SK-N-SH (cell line): Measurements from ENCODE around the gene ELOVL2.

Source experiments
- ELF1 ChIP-seq: IDR thresholded peaks from 2 replicates; pipeline ENCODE4 v1.4.0; 2012
- EP300 ChIP-seq, 2 experiments: IDR thresholded peaks; 2 replicates each; pipeline versions ENCODE4 v1.4.0 to v1.6.1; 2012; ENCODE audit warnings: borderline replicate concordance in 1 of 2, low read depth in 1 of 2, low read length in 1 of 2
- GATA2 ChIP-seq: sonication (generic); formaldehyde crosslinking; IDR thresholded peaks from 2 replicates; pipeline ENCODE4 v1.5.0; 2020; ENCODE audit warnings: mild to moderate bottlenecking, missing genetic modification reagents
- POLR2AphosphoS5 ChIP-seq: IDR thresholded peaks from 2 replicates; pipeline ENCODE4 v1.6.1; 2012; ENCODE audit warnings: low read depth, low read length
- TF ChIP-seq, protein P1 (sequence below): fragments of 200-600 bp; sonication (generic); IDR thresholded peaks from 2 replicates; pipeline ENCODE4 v1.6.1; 2017; ENCODE audit warnings: antibody characterized with exemption, mild to moderate bottlenecking, moderate library complexity
- TF ChIP-seq, protein P2 (sequence below): IDR thresholded peaks from 2 replicates; pipeline ENCODE4 v1.4.0; 2012; ENCODE audit warnings: low read depth
- TF ChIP-seq, protein P3 (sequence below): IDR thresholded peaks from 2 replicates; pipeline ENCODE4 v1.6.1; 2012; ENCODE audit warnings: mild to moderate bottlenecking, low read depth, low read length, moderate library complexity

DNA sequence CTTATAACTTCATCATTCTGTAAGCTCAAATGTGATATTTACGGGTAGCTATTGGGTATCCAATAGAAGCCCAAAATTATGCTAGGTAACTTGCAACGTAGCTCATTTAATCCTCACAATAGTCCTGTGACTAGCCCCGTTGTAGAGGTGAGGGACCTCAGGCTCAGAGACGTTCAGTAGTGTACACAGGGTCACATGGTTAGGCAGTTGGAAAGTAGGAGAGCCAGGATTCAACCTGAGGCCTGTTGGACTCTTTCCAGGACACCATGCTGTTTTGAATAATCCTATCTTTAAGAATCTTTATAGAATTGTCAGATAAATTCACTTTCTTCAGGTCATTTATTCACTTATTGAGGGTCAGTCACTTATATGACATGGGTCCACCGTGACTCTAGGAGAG is 9.2 kb upstream of the ELOVL2 start:
- TF ChIP-seq GATA2 (CRISPR knock-in tag) (no peak), POLR2AphosphoS5 (no peak), EP300 (IDR thresholded peaks at IDR 0.05; ENCODE audit: borderline replicate concordance in 1 of 2, low read depth in 1 of 2, low read length in 1 of 2) (no peak), ELF1 (no peak)
- TF ChIP-seq, protein P1, sequence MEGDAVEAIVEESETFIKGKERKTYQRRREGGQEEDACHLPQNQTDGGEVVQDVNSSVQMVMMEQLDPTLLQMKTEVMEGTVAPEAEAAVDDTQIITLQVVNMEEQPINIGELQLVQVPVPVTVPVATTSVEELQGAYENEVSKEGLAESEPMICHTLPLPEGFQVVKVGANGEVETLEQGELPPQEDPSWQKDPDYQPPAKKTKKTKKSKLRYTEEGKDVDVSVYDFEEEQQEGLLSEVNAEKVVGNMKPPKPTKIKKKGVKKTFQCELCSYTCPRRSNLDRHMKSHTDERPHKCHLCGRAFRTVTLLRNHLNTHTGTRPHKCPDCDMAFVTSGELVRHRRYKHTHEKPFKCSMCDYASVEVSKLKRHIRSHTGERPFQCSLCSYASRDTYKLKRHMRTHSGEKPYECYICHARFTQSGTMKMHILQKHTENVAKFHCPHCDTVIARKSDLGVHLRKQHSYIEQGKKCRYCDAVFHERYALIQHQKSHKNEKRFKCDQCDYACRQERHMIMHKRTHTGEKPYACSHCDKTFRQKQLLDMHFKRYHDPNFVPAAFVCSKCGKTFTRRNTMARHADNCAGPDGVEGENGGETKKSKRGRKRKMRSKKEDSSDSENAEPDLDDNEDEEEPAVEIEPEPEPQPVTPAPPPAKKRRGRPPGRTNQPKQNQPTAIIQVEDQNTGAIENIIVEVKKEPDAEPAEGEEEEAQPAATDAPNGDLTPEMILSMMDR = no peak
- TF ChIP-seq, protein P2, sequence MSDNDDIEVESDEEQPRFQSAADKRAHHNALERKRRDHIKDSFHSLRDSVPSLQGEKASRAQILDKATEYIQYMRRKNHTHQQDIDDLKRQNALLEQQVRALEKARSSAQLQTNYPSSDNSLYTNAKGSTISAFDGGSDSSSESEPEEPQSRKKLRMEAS = no peak
- TF ChIP-seq, protein P3, sequence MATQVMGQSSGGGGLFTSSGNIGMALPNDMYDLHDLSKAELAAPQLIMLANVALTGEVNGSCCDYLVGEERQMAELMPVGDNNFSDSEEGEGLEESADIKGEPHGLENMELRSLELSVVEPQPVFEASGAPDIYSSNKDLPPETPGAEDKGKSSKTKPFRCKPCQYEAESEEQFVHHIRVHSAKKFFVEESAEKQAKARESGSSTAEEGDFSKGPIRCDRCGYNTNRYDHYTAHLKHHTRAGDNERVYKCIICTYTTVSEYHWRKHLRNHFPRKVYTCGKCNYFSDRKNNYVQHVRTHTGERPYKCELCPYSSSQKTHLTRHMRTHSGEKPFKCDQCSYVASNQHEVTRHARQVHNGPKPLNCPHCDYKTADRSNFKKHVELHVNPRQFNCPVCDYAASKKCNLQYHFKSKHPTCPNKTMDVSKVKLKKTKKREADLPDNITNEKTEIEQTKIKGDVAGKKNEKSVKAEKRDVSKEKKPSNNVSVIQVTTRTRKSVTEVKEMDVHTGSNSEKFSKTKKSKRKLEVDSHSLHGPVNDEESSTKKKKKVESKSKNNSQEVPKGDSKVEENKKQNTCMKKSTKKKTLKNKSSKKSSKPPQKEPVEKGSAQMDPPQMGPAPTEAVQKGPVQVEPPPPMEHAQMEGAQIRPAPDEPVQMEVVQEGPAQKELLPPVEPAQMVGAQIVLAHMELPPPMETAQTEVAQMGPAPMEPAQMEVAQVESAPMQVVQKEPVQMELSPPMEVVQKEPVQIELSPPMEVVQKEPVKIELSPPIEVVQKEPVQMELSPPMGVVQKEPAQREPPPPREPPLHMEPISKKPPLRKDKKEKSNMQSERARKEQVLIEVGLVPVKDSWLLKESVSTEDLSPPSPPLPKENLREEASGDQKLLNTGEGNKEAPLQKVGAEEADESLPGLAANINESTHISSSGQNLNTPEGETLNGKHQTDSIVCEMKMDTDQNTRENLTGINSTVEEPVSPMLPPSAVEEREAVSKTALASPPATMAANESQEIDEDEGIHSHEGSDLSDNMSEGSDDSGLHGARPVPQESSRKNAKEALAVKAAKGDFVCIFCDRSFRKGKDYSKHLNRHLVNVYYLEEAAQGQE = no peak
